Measurements from ENCODE around the gene ERGIC3. TPM values are rescaled to one million over a fixed set of nuclear protein-coding genes. Genes with fewer than 3 reads are reported as not detected.

ERGIC3 gene
- total RNA-seq: 232 and 344 TPM in 2 replicates

GRCh38 chr20:35541783-35542662 lies at the start of gene ERGIC3:
ERGIC3 (plus strand) TSS chr20:35542078; CDS start chr20:35542098, 20 bp downstream.

DNA sequence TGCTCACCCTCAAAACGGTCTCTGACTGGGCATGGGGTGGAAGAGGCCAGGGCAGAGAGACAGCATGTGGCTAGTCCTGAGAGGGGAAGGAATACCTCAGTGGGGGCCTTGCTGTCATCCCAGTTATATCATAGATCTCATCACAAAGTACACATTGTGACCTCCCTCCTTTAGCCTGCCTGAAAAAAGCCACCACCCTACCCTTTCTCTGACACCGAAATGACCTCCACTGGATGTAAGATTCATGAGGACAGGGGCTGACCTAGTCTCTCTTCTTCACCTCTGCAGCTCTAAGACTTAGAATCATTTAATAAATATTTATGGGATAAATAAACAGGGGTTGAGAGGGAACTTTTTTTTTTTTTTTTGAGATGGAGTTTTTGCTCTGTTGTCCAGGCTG lies 12.3 kb upstream of the ERGIC3 start, which contains the start of gene C20orf173:
C20orf173 (minus strand) TSS at position 101 of the 400 bp plus-strand sequence. CDS start 279 bp downstream, outside the sequence.

Other genes with a start within 250 kb of the ERGIC3 start
- not detected in 2 replicates for gene FAM83C, start 249.7 kb upstream of the ERGIC3 start, total RNA-seq
- gene UQCC1, start 130.1 kb upstream of the ERGIC3 start, total RNA-seq: 12.8 and 37.3 TPM in 2 replicates
- 0.16 and 0.44 TPM in 2 replicates for gene GDF5, start 103.8 kb upstream of the ERGIC3 start, total RNA-seq
- 10.0 and 17.9 TPM in 2 replicates for gene CEP250, start 86.5 kb upstream of the ERGIC3 start, total RNA-seq
- gene C20orf173, start 12.4 kb upstream of the ERGIC3 start, total RNA-seq: not detected in 2 replicates
- gene SPAG4, start 73.8 kb downstream of the ERGIC3 start, total RNA-seq: 7.4 and 10.9 TPM in 2 replicates
- gene CPNE1, start 122.8 kb downstream of the ERGIC3 start, total RNA-seq: 80.0 and 134 TPM in 2 replicates
- gene RBM12, start 122.8 kb downstream of the ERGIC3 start, total RNA-seq: 29.1 and 59.0 TPM in 2 replicates
- 13.9 and 15.1 TPM in 2 replicates for gene NFS1, start 157.3 kb downstream of the ERGIC3 start, total RNA-seq
- gene ROMO1, start 157.3 kb downstream of the ERGIC3 start, total RNA-seq: 222 and 428 TPM in 2 replicates
- 244 and 463 TPM in 2 replicates for gene RBM39, start 200.2 kb downstream of the ERGIC3 start, total RNA-seq
- 21.9 and 39.6 TPM in 2 replicates for gene PHF20, start 229.9 kb downstream of the ERGIC3 start, total RNA-seq